Activated CD4-positive, alpha-beta T cell treated with anti-CD3 and anti-CD28 coated beads, Interleukin-2, amount 50 U/mL, for 4 hours (primary cell): ENCODE results near the gene MIOX.
"Not testable (repeated sequence)": the region's sequence is repeated elsewhere in the genome, so short reads cannot be mapped to it uniquely, and the experiment has no call there.

Experiments used
- DNase-seq, 2 experiments: peaks; one replicate each; pipeline ENCODE4 v3.0.0-alpha.2; 2020

The MIOX gene

DNA sequence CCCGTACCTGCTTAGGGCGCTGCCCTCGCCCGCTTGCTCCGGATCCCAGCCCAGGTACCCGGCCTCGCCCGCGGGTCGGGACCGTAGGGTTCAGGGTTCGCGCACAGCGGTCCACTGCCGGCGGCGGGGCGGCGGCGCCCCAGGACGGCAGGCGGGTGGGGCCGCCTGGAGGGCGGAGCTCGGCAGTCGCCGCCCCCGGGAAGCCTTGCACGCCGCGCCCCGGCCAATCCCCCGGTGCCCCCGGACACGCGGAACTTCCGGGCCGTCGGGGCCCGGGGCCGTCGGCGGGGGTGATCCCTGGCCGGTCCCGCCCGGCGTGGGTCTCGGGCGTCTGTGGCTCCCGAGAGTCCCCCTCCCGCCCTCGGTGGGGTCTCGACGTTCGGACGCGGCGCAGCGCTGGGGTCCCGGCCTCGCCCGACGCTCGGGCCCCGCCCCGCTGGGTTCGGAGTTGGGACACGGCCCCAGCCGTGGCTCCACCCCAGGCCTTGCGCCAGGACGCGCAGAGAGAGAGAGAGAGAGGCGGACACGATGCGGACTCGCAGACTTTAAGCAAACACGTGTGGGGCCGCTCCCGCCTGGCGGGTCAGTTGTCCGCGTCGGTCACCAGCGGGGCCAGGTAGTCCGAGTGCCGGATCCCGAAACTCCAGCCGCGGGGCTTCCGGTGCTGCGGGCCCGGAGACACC lies 43.4 kb downstream of the MIOX start, which contains the start of gene TYMP:
Gene TYMP (minus strand): TSS at position 116 of the 683 bp plus-strand sequence. CDS start 303 bp downstream, outside the sequence.
- DNase-seq: peak; percentile 54 to 61

DNA sequence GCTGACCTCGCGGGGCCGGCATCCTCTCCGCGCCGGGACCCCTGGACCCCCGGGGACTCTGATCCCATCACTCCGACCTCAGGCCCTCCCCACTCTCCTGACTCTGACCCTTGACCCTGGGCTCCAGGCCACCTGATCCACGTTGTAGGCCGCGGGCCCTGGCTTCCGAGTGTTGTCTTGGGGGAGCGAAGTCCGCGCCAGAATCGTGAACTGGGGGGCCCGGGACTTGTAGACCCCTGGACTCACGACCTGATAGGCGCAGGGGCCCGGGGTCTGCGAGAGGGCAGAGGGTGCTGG lies 43.9 kb downstream of the MIOX start:
- DNase-seq: peak in 1 of 2 experiments; percentile 33

DNA sequence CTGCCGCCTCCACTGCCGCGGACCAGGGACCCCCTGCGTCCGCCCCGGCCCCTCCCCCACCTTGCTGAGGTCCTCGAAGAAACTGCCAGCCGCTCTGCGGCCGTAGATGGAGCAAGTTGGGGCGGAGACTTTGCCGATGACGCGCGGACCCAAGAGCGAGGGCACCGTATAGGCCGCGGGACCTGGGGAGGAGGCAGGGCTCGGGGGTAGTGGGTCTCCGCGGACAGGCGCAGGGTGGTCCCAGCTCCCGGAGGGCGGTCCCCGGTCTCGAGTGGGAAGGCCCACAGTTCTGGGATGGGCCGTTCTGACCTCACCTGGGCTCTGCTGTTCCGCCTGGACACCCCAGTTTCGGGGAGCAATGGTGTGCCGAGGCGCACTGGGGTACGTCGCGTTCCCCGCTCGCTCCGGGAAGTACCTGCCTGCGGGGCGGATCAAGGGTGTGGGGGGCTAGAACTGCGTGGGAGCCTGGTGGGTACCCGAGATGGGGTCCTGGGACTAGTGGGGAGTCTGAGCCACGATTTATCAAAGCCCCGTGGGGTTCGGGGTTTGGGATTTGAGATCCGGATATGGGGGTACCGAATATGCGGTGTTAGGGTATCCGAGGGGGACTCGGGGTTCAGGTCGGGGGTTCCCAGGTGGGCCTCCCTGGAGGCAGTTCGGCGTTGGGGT lies 44.4 kb downstream of the MIOX start:
- DNase-seq: peak; percentile 77 to 78

DNA sequence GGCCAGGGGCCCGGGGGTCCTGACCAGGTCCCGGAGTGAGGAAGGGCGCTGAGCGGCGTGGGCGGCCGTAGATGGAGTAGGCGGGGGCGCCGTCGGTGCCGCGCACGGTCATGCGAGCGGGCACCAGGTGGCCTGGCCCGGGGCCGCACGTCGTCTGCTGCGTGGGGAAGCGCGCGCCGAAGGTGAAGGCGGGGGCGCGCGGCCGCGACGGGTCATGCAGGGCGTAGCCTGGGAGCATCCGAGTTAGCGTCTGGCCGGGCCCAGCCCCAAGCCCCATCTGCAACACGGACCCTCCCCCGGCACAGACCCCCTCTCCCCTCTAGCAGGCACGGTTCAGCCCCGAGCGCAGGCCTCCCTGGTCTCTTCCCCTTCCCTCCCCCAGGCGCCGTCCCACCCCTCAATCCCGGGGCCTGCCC lies 44.9 kb downstream of the MIOX start:
- peak; percentile 66 to 72 for DNase-seq

DNA sequence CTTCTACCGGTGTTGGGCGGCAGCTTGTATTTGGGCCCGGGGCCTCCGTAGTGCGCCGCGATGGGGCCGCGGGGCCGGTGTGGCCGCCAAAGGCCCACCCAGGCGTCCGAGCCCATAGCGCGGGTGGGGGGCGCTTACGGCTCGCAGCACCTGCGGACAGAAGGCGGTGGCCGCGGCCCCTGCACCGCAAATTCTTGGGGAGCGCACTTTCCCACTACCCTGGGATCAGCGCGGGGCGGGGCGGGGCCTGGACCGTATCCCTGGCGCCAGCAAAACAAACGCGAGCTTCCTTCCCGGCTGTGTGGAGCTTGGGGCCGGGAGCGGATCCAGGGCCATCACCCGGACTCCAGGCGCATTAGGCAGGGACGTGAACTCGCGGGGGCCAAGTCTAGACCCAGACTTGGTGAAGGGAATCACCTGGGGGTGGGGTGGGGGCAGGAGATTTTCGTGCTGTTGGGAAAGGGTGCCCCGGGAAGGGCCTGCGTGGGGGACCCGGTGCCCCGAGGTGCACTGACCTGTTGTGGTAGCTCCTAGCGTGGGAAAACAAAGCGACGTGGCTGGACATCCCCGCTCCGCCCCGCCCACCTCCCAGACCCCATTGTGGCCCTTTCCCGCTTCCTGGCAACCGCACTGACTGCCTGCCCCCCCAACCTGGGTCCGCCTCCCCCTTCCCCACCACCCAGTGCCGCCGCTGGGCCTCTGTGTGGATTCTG lies 45.5 kb downstream of the MIOX start:
- DNase-seq: no peak

DNA sequence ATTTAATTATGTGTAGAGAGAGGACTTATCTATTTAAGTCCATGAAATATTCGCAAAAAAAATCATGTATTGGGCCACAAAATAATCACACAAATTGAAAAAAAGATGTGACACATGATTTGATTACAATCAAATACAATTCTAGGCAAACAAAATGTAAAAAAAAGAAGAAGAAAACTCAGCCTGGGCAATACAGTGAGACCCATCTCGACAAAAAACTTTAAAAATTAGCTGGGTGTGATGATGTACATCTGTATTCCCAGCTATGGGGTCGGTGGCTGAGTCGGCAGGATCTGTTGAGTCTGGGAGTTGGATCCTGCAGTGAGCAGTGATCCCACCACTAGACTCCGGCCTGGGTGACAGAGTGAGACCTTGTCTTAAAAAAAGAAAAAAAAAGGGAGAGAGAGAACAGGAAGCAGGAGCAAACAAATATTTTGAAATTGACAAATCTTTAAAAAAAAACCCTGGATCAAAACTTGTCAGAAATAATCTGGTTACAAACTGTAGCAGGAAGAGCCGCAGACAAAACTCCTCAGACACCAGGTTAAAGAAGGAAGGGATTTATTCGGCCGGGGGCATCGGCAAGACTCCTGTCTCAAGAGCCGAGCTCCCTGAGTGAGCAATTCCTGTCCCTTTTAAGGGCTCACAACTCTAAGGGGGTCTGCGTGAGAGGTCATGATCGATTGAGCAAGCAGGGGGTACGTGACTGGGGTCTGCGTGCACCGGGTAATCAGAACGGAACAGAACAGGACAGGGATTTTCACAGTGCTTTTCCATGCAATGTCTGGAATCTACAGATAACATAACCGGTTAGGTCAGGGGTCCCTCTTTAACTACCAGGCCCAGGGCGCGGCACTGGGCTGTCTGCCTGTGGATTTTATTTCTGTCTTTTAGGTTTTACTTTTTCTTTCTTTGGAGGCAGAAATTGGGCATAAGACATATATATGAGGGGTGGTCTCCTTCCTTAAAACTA lies 46.5 kb downstream of the MIOX start:
- no peak for DNase-seq

DNA sequence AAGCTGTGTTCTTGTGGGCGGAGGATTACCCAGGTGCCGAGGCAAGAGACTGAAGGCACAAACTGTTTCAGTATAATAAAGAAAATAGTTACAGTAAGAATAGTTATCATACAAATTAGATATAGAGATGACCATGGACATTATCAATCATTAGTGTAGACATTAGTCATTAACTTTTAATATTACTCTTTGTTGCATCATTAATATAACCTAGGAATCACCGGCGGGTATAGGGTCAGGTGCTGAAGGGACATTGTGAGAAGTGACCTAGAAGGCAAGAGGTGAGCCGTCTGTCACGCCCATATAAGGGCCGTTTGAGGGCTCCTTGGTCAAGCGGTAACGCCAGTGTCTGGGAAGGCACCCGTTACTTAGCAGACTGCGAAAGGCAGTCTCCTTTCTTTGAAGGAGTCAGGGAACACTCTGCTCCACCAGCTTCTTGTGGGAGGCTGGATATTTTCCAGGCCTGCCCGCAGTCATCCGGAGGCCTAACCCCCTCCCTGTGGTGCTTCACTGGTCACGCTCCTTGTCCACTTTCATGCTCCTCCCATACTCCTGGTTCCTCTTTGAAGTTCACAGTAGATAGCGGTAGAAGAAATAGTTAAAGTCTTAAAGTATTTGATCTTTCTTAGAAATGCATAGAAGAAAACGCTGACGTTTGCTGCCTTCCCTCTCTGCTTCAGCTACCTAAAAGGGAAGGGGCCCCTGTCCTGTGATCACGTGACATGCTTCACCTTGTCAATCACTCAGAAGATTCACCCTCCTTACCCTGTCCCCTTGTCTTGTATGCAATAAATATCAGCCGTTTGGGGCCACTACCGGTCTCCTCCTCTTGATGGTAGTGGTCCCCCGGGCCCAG lies 47.4 kb downstream of the MIOX start:
- not testable (repeated sequence) for DNase-seq

DNA sequence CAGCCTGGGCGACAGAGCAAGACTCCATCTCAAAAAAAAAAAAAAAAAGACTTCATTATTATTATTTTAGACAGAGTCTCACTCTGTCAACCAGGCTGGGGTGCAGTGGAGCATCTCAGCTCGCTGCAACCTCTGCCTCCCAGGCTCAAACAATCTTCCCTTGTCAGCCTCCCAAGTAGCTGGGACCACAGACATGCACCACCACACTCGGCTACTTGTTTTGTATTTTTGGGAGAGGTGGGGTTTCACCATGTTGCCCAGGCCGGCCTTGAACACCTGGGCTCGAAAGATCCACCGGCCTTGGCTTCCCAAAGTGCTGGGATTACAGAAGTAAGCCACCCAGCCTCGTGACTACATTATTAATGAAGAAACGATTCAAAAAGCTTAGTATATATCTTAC lies 48.5 kb downstream of the MIOX start:
- DNase-seq: no peak

DNA sequence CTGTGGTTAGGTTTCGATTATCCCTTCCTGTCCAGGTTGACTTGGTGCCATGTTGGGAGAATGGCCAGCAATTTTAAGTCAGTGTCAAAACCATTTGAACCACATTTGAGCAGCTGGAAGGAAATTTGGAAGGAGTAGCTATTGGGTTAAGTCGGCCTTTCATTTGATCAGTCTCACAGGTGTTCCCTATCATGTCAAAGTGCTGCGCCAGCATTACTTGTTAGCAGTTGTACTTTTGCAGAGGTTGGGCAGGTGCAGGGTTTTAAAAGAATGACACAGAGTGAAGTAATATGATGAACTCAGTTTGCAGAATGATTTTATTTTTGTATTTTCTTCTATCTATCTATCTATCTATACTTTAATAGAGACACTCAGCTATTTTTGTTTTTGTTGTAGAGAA lies 49.6 kb downstream of the MIOX start:
- no peak for DNase-seq

DNA sequence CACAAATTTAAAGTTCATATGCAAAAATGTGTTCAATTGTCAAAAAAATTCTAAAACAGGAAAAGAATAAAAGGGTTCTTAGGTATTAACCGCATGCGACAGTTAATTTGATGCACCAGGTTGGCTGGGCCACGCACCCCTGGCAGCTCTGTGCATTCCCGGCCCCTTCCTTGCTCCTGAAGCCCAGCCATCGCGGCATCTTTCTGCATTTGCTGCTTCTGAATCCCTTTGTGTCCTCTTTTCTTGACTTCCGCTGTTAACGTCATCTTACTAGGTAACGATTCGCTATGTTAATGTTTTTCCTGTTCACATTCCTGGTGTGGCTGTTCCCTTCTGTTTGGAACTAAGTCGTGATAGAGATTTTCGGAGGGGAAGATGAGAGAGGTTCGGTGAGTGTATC lies 51.1 kb downstream of the MIOX start:
- no peak for DNase-seq
